Epithelial cell of esophagus (primary cell): ENCODE measurements around the gene THEMIS.
A peak's percentile ranks its signal among the peaks of the same experiment; 100 is the strongest.

ENCODE experiments used
- DNase-seq: peaks from one replicate; pipeline ENCODE4 v3.0.0; 2010; ENCODE audit warnings: low read depth
- H3K4me3 ChIP-seq: 2 replicates; pipeline ENCODE4 v1.5.1; 2011; ENCODE audit warnings: mild to moderate bottlenecking, low read length, control low read depth
- TF ChIP-seq, protein P1 (sequence below): IDR thresholded peaks from 2 replicates; pipeline ENCODE4 v1.5.1; 2011; ENCODE audit warnings: low read depth, mild to moderate bottlenecking, low read length, control low read depth, inconsistent platforms; ENCODE audit not compliant: insufficient read depth; ENCODE audit errors: missing control alignments

THEMIS gene

DNA sequence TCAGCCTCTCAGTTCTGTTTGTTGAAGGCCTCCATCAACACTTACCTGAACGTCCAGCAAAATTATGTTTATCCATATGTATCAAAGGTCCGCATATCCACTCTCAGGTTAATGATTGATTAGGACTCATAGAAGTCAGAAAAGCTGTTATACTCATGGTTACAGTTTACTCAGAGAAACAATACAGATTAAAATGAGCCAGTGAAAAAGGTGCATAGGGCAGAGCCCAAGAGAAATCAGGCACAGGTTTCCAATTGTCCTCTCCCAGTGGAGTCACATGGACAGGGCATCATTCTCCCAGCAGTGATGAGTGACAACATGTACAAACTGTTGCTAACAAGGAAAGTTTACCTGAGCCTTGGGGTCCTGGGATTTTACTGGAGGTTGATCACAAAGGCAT lies 36.2 kb downstream of the THEMIS start:
- TF ChIP-seq, protein P1, sequence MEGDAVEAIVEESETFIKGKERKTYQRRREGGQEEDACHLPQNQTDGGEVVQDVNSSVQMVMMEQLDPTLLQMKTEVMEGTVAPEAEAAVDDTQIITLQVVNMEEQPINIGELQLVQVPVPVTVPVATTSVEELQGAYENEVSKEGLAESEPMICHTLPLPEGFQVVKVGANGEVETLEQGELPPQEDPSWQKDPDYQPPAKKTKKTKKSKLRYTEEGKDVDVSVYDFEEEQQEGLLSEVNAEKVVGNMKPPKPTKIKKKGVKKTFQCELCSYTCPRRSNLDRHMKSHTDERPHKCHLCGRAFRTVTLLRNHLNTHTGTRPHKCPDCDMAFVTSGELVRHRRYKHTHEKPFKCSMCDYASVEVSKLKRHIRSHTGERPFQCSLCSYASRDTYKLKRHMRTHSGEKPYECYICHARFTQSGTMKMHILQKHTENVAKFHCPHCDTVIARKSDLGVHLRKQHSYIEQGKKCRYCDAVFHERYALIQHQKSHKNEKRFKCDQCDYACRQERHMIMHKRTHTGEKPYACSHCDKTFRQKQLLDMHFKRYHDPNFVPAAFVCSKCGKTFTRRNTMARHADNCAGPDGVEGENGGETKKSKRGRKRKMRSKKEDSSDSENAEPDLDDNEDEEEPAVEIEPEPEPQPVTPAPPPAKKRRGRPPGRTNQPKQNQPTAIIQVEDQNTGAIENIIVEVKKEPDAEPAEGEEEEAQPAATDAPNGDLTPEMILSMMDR, result no peak
- no peak overlapping the region for H3K4me3 ChIP-seq
- DNase-seq, result no peak

DNA sequence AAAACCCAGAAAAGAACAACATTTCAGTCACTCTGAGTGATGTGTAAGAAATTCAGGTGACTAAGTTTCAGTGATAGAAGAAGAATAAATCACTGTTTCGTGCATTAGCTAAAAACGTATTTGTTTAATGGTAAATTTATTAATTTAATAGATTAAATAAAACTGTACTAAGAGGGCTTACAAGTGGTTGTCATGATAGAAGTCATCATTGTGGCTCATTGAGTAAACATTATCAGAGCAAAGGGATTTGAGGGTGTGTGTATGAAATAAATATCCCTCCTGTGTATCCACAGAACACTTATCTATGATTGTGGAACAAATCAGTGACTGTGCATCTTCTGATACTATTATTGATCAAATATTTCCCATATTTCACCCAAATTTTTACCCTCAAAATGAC lies 40.1 kb downstream of the THEMIS start:
- TF ChIP-seq, protein P1, result no peak
- no peak for DNase-seq
- no peak overlapping the region for H3K4me3 ChIP-seq

DNA sequence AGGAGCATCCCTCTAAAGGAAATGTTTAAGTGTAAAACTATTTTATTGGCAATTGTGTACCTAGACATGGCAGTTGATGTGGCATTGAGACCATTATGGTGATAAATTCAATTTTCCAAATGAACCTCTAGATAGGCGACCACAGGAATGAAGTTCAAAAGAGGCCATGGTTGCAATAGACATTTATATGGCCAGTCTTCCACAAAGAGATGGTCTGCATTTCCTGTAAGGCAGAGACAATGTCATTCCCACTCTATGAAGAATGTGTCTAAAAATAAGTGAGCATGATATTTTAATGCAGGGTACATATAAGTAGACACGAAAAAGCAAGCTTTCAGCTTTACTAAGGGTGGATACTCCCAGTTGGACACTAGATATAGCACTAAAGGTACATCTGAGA lies 40.9 kb downstream of the THEMIS start:
- TF ChIP-seq, protein P1, result no peak
- DNase-seq, result no peak
- H3K4me3 ChIP-seq, result no peak overlapping the region

DNA sequence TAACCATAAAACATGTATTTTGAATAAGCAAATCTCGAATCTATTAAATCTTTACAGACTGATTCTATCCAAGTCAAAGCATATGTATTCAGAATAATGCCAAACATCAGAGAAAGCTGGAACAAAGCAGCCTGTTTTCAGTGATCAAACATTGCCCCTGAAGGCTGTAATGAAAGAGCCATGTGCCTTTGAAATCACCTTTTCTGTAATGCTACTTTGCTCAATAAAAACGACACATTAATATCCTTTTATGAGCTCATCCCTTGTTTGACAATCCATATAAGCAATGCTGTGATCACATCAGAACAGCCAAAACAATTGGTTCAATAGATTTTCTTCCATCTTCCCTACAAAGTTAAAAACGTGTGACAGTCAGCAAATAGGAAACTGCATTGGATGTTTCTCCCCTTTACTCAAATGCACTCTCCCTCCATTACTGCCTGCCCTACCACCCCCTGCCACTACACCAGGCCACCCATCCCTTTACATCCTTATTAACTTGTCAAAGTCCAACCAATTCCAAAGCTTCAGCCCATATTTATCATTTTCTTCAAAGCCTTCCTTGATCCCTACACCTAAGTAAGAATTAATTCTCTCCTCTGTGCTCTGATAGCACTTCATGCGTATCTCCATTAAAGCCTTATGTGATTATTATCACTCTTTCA lies 42.0 kb downstream of the THEMIS start:
- DNase-seq, result no peak
- H3K4me3 ChIP-seq, result no peak overlapping the region
- TF ChIP-seq, protein P1, result no peak

DNA sequence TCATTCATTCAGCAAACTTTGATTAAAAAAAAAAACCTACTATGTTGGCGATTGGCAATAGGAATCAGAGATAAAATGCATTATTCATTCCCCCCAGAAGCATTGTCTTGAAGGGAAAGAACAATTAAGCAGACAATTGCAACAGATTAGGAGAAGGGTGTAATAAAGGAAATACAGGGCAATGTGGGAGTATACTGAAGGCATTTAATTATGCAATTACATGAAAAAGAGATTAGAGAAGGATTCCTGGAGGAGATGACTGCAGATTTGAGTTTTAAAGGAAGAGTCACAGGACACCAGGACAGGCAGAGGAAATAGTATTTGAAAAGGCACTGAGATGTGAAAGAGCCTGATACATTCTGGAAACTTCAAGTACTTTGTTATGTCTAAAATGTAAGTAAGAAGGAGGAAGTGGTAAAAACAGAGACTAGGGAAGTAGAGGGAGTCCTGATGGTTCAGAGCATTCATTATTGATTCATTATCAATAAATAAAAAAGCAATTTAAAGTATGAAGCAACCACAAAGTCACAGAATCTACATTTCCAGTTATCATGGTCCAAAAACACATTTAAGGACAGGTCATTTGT lies 43.7 kb downstream of the THEMIS start:
- DNase-seq, result no peak
- no peak overlapping the region for H3K4me3 ChIP-seq
- TF ChIP-seq, protein P1, result no peak

DNA sequence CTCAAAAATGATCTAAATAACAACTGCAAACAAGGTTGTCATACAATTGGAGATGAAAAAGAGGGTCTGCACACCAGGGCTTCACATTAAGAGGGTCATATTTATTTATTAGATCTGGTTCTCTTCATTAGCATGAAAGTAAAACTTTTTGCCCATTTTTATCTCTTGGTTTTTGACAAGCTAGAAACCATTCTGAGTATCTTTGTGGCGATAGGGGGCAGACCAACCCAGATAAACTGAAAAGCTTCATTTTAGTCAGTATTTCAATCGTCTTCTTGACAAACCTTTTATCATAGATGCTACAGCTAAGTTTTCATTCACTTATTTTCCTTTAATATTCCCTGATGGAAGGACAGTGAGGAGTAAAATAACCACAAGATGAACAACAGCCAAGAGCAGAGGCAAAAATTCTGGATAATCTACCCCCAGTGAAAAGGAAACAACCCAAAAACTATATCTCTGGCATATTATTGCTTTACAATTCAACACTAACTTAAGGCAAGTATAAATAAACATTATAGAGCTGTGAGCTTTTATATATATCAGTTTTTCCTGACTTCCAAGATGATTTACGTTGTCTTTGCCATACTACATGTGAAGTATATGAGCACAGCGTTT lies 45.2 kb downstream of the THEMIS start:
- H3K4me3 ChIP-seq, result no peak overlapping the region
- peak; percentile 18 for DNase-seq
- TF ChIP-seq, protein P1, result peak; percentile 53

DNA sequence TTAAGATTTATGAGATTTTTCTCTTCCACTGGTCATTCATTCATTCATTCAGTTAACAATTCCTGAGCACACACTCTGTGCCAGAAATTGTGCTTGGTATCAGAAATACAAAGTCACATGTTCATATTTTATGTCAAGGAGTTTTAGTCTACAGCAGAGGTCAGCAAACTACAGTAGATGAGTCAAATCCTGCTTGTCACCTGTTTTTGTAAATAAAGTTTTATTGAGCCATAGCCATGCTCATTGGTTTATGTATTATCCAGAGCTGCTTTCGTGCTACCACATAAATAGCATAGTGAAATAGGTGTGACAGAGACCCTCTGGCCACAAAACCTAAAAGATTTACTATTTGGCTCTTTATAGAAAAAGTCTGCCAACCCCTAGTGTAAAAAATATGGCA lies 46.8 kb downstream of the THEMIS start:
- TF ChIP-seq, protein P1, result peak; percentile 14
- DNase-seq, result peak; percentile 25
- no peak overlapping the region for H3K4me3 ChIP-seq
